Nephron (organoid): Measurements from ENCODE around the gene NAGPA.

ENCODE experiments used
- H3K27ac Mint-ChIP-seq, 3 experiments: 2 replicates each; pipeline ENCODE4 v1.8.0; 2020; ENCODE audit warnings: mixed read lengths in 3 of 3, mild to moderate bottlenecking in 2 of 3, moderate library complexity in 1 of 3
- H3K27me3 Mint-ChIP-seq: 2 replicates; pipeline ENCODE4 v1.8.0; 2021; ENCODE audit warnings: low read depth, mild to moderate bottlenecking, moderate library complexity, mixed read lengths
- H3K36me3 Mint-ChIP-seq: 2 replicates; pipeline ENCODE4 v1.8.0; 2020; ENCODE audit warnings: low read depth, mixed read lengths
- H3K4me1 Mint-ChIP-seq: 2 replicates; pipeline ENCODE4 v1.8.0; 2020; ENCODE audit warnings: mixed read lengths
- H3K4me3 Mint-ChIP-seq, 3 experiments: 2 replicates each; pipeline ENCODE4 v1.8.0; 2020; ENCODE audit warnings: mild to moderate bottlenecking in 3 of 3, mixed read lengths in 3 of 3, moderate library complexity in 2 of 3
- H3K9me3 Mint-ChIP-seq: 2 replicates; pipeline ENCODE4 v1.8.0; 2020; ENCODE audit warnings: mixed read lengths
- TF ChIP-seq, protein P1 (sequence below), 3 experiments: fragments of 200-600 bp; sonication (generic); IDR thresholded peaks; one replicate each; pipeline ENCODE4 v1.5.0; 2021; ENCODE audit warnings: antibody characterized with exemption in 3 of 3; ENCODE audit not compliant: unreplicated experiment in 3 of 3

NAGPA gene

GRCh38 chr16:4989391-4990006, 44.2 kb downstream of the NAGPA start:
- Mint-ChIP-seq H3K4me3 (no peak overlapping the region), H3K4me1 (no peaks in the 10 kb centered on the region), H3K27ac (no peak overlapping the region), H3K36me3 (no peaks in the 10 kb centered on the region), H3K9me3 (peaks cover 2% of the 10 kb centered on the region), H3K27me3 (peaks cover 61% of the 10 kb centered on the region)
- TF ChIP-seq, protein P1, sequence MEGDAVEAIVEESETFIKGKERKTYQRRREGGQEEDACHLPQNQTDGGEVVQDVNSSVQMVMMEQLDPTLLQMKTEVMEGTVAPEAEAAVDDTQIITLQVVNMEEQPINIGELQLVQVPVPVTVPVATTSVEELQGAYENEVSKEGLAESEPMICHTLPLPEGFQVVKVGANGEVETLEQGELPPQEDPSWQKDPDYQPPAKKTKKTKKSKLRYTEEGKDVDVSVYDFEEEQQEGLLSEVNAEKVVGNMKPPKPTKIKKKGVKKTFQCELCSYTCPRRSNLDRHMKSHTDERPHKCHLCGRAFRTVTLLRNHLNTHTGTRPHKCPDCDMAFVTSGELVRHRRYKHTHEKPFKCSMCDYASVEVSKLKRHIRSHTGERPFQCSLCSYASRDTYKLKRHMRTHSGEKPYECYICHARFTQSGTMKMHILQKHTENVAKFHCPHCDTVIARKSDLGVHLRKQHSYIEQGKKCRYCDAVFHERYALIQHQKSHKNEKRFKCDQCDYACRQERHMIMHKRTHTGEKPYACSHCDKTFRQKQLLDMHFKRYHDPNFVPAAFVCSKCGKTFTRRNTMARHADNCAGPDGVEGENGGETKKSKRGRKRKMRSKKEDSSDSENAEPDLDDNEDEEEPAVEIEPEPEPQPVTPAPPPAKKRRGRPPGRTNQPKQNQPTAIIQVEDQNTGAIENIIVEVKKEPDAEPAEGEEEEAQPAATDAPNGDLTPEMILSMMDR (IDR thresholded peaks at IDR 0.05; ENCODE audit: unreplicated experiment in 3 of 3), result no peak

DNA sequence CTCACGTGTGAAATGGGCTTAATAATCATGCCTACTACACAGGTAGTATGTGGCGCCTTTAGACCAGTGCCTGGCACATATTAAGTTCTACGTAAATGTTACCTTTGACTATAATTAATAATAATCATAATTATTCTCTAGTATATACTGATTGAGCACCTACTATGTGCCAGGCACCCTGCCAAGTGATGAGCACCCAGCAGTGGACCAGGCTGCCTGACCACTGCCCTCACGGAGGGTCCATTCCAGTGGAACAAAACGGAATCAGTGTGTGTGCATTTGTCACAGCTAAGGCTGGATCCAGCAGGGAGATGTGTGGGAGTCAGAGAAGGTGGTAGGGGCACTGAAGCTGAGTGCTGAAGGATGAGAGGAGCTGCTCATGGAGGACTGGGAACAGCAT, 45.1 kb downstream of the NAGPA start:
- H3K36me3 Mint-ChIP-seq, result no peaks in the 10 kb centered on the region
- TF ChIP-seq, protein P1 (IDR thresholded peaks at IDR 0.05; ENCODE audit: unreplicated experiment in 3 of 3), result no peak
- H3K27me3 Mint-ChIP-seq, result peaks cover 67% of the 10 kb centered on the region
- no peak overlapping the region for H3K4me3 Mint-ChIP-seq
- no peaks in the 10 kb centered on the region for H3K4me1 Mint-ChIP-seq
- peaks cover 2% of the 10 kb centered on the region for H3K9me3 Mint-ChIP-seq
- H3K27ac Mint-ChIP-seq, result no peak overlapping the region

DNA sequence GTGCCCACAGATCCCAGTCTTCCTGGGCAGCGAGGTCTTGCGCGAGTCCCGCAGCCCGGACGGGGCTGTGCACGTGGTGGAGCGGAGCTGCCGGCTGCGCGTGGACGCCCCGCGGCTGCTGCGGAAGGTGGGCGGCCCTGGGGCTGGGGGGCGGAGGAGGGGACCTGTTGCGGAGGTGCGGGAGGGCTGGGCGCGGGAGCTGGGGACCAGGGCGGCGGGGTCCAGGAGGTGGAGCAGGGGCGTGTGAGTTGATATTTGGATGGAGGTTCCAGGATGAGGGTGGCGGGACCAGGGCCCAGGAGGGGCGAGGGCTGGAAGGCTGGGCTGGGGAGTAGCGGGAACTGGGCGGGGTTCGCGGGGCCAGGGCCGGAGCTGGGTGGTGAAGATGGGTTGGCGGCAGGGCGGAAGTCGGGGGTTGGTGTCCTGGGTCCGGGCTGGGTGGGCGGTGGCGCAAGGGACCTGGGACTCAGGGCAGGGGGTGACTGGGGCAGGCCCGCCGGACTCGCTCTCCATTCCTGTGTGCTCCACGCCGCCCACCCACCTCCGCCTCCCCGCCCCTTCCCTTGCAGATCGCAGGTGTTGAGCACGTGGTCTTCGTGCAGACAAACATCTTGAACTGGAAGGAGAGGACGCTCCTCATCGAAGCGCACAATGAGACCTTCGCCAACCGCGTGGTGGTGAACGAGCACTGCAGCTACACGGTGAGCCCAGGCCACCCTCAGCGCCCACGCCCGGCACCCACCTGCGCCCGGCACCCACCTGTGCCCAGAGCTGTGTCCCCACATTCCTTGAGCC, 46.0 kb downstream of the NAGPA start:
- H3K4me1 Mint-ChIP-seq, result no peaks in the 10 kb centered on the region
- TF ChIP-seq, protein P1 (IDR thresholded peaks at IDR 0.05; ENCODE audit: unreplicated experiment in 3 of 3), result no peak
- peaks cover 67% of the 10 kb centered on the region for H3K27me3 Mint-ChIP-seq
- H3K9me3 Mint-ChIP-seq, result peaks cover 2% of the 10 kb centered on the region
- H3K4me3 Mint-ChIP-seq, result no peak overlapping the region
- no peak overlapping the region for H3K27ac Mint-ChIP-seq
- H3K36me3 Mint-ChIP-seq, result no peaks in the 10 kb centered on the region

DNA sequence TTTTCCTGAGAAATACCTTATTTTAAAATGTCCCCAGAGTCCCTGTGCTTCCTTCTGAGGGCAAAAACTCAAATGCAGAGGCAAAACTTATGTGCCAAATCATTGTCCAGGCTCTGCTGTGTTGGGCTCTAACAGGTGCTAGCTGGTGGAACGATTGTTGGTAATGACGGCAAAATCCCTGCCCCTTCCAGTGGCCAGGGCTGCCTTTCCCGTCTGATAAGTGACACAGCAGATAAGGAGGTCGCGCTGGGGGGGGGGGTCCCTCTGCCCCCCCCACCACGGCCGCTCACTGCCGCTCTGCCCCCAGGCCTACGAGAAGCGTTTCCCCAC, 46.5 kb downstream of the NAGPA start:
- peaks cover 67% of the 10 kb centered on the region for H3K27me3 Mint-ChIP-seq
- TF ChIP-seq, protein P1 (IDR thresholded peaks at IDR 0.05; ENCODE audit: unreplicated experiment in 3 of 3), result no peak
- H3K36me3 Mint-ChIP-seq, result no peaks in the 10 kb centered on the region
- peaks cover 2% of the 10 kb centered on the region for H3K9me3 Mint-ChIP-seq
- no peaks in the 10 kb centered on the region for H3K4me1 Mint-ChIP-seq
- H3K4me3 Mint-ChIP-seq, result no peak overlapping the region
- no peak overlapping the region for H3K27ac Mint-ChIP-seq

DNA sequence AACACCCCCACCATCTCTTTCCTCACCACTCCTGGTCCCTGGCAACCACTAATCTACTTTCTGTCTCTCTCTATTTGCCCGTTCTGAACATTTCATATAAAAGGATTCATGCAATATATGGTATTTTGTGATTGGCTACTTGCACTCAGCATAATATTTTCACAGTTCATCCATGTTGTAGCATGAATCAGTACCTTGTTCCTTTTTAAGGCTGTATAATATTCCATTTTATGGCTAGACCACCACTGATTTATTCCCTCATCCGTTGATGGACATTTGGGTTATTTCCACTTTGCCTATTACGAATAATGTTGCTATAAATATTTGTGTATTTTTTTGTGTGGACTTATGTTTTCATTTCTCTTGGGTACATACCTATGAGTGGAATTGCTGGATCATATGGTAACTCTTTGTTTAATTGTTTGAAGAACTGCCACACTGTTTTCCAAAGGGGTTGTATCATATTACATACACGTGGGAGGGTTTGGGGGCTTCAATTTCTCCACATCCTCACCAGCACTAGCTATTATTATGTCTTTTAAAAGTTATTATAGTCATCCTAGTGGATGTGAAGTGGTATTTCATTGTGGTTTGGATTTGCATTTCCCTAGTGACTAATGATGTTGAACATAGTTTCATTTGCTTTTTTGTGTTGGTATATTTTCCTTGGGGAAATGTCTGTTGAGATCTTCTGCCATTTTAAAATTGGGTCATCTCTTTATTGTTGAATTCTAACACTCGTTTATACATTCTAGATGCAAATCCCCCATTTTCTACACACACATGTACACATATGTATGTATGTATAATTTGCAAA, 49.4 kb downstream of the NAGPA start:
- Mint-ChIP-seq H3K9me3 (peaks cover 2% of the 10 kb centered on the region), H3K4me1 (no peaks in the 10 kb centered on the region), H3K27me3 (peaks cover 52% of the 10 kb centered on the region), H3K27ac (no peak overlapping the region), H3K4me3 (no peak overlapping the region), H3K36me3 (no peaks in the 10 kb centered on the region)
- TF ChIP-seq, protein P1 (IDR thresholded peaks at IDR 0.05; ENCODE audit: unreplicated experiment in 3 of 3), result no peak
